GM21528 (cell line): ENCODE data around the gene OSBPL1A.

Experiments
- ATAC-seq: cut with Tn5 transposase; IDR thresholded peaks from one replicate; pipeline ENCODE4 v1.9.1; 2021; ENCODE audit warnings: mild to moderate bottlenecking, moderate library complexity; ENCODE audit not compliant: unreplicated experiment, low FRiP score

Gene OSBPL1A

GRCh38 chr18:24231773-24232735, 165.6 kb downstream of the OSBPL1A start:
- no peak for ATAC-seq

GRCh38 chr18:24230766-24231165, 166.9 kb downstream of the OSBPL1A start:
- no peak for ATAC-seq

- no peak for ATAC-seq
These were observed 169.0 kb downstream of the OSBPL1A start for GRCh38 chr18:24228667-24229041.

- ATAC-seq = no peak
These were observed 169.5 kb downstream of the OSBPL1A start for GRCh38 chr18:24227977-24228666.

- ATAC-seq = no peak
These were observed 177.3 kb downstream of the OSBPL1A start for GRCh38 chr18:24220318-24220688.

GRCh38 chr18:24219561-24220317, 177.9 kb downstream of the OSBPL1A start:
- ATAC-seq = no peak

- ATAC-seq = no peak
These were observed 182.7 kb downstream of the OSBPL1A start for GRCh38 chr18:24214913-24215312.

- no peak for ATAC-seq
These were observed 183.5 kb downstream of the OSBPL1A start for GRCh38 chr18:24214144-24214543.

GRCh38 chr18:24212939-24213338, 184.7 kb downstream of the OSBPL1A start:
- no peak for ATAC-seq

- ATAC-seq = no peak
These were observed 188.1 kb downstream of the OSBPL1A start for GRCh38 chr18:24209558-24209957.

- ATAC-seq = no peak
These were observed 189.2 kb downstream of the OSBPL1A start for GRCh38 chr18:24208270-24209035.

GRCh38 chr18:24204904-24205303, 192.7 kb downstream of the OSBPL1A start:
- no peak for ATAC-seq

GRCh38 chr18:24201699-24202687, 195.6 kb downstream of the OSBPL1A start:
- no peak for ATAC-seq

GRCh38 chr18:24200494-24201290, 196.9 kb downstream of the OSBPL1A start:
- no peak for ATAC-seq

- no peak for ATAC-seq
These were observed 198.2 kb downstream of the OSBPL1A start for GRCh38 chr18:24199372-24199962.

GRCh38 chr18:24198461-24198860, 199.2 kb downstream of the OSBPL1A start:
- ATAC-seq = no peak

- ATAC-seq = no peak
These were observed 200.2 kb downstream of the OSBPL1A start for GRCh38 chr18:24197412-24197811.

- no peak for ATAC-seq
These were observed 200.9 kb downstream of the OSBPL1A start for GRCh38 chr18:24196764-24197163.
